ENCODE results near the gene ATG7. TPM values are rescaled to one million over a fixed set of nuclear protein-coding genes. Genes with fewer than 3 reads are reported as not detected.

The ATG7 gene
- polyA plus RNA-seq, 1 donor (not counting 4 experiments of a cell fraction or from before 2014, with no cell fraction given) = 27.9 TPM

GRCh38 chr3:11290743-11291680 is 18.8 kb downstream of the ATG7 start:
- DNase-seq (ENCODE audit: low read depth, low spot score) = no peak
- no peak overlapping the region for H3K9ac ChIP-seq (ENCODE audit: control insufficient read depth, extremely low read depth, insufficient read depth, low read length)
- FAIRE-seq = no peak

GRCh38 chr3:11291808-11292207 is 19.6 kb downstream of the ATG7 start:
- FAIRE-seq = no peak

More at GRCh38 chr3:11290743-11291680, 18.8 kb downstream of the ATG7 start:
- H3K27ac ChIP-seq (ENCODE audit: control insufficient read depth, insufficient read depth, low read length) = peak overlapping the region; percentile 10
- H4K20me1 ChIP-seq (ENCODE audit: control insufficient read depth, extremely low read depth, insufficient read depth, low read length) = no peaks in the 10 kb centered on the region
- H3K9me1 ChIP-seq (ENCODE audit: control insufficient read depth, extremely low read depth, insufficient read depth, low read length) = no peaks in the 10 kb centered on the region
- no peaks in the 10 kb centered on the region for H3K9me3 ChIP-seq (ENCODE audit: control insufficient read depth, low read depth, low read length)
- peaks cover 11% of the 10 kb centered on the region for H3K79me2 ChIP-seq (ENCODE audit: control insufficient read depth, insufficient read depth, low read length)
- dilution Hi-C loops (cut with MboI; ENCODE audit: extremely low pct_ligation_motif_present, low sequenced_read_pairs) = no loop called here
- no peaks in the 10 kb centered on the region for H3K27me3 ChIP-seq (ENCODE audit: control insufficient read depth, extremely low read depth, insufficient read depth, low read length)
- H3K4me1 ChIP-seq (ENCODE audit: control insufficient read depth, extremely low read depth, insufficient read depth, low read length) = peaks cover 47% of the 10 kb centered on the region
- H2AFZ ChIP-seq (ENCODE audit: control insufficient read depth, low read length) = no peak overlapping the region
- H3K4me2 ChIP-seq (ENCODE audit: control insufficient read depth, extremely low read depth, insufficient read depth, low read depth, low read length) = no peak overlapping the region
- no peak overlapping the region for H3K4me3 ChIP-seq (ENCODE audit: control insufficient read depth in 2 of 3, extremely low read depth in 1 of 3, insufficient read depth in 2 of 3, low read depth in 1 of 3, low read length in 3 of 3)
- TF ChIP-seq EZH2 (IDR thresholded peaks at IDR 0.05; ENCODE audit: low read length) = no peak
- no peak for TF ChIP-seq CTCF (optimal IDR thresholded peaks at IDR 0.05 in 1 of 3, IDR thresholded peaks at IDR 0.05 in 1 of 3, conservative IDR thresholded peaks at IDR 0.05 in 1 of 3; ENCODE audit: extremely low read depth in 1 of 3, insufficient read depth in 2 of 3, low read length in 3 of 3)
- H3K36me3 ChIP-seq (ENCODE audit: control insufficient read depth in 2 of 2, extremely low read depth in 1 of 2, insufficient read depth in 2 of 2, low read length in 2 of 2) = peaks cover 2 to 5% of the 10 kb centered on the region in 2 experiments

More at GRCh38 chr3:11291808-11292207, 19.6 kb downstream of the ATG7 start:
- dilution Hi-C loops (cut with MboI; ENCODE audit: extremely low pct_ligation_motif_present, low sequenced_read_pairs) = no loop called here
- H3K9me1 ChIP-seq (ENCODE audit: control insufficient read depth, extremely low read depth, insufficient read depth, low read length) = no peaks in the 10 kb centered on the region
- DNase-seq (ENCODE audit: low read depth, low spot score) = no peak
- no peaks in the 10 kb centered on the region for H4K20me1 ChIP-seq (ENCODE audit: control insufficient read depth, extremely low read depth, insufficient read depth, low read length)
- peaks cover 44% of the 10 kb centered on the region for H3K4me1 ChIP-seq (ENCODE audit: control insufficient read depth, extremely low read depth, insufficient read depth, low read length)
- H3K36me3 ChIP-seq (ENCODE audit: control insufficient read depth in 2 of 2, extremely low read depth in 1 of 2, insufficient read depth in 2 of 2, low read length in 2 of 2) = peaks cover 2 to 8% of the 10 kb centered on the region in 2 experiments
- H3K27me3 ChIP-seq (ENCODE audit: control insufficient read depth, extremely low read depth, insufficient read depth, low read length) = no peaks in the 10 kb centered on the region
- no peak overlapping the region for H3K4me3 ChIP-seq (ENCODE audit: control insufficient read depth in 2 of 3, extremely low read depth in 1 of 3, insufficient read depth in 2 of 3, low read depth in 1 of 3, low read length in 3 of 3)
- H3K9ac ChIP-seq (ENCODE audit: control insufficient read depth, extremely low read depth, insufficient read depth, low read length) = no peak overlapping the region
- H3K9me3 ChIP-seq (ENCODE audit: control insufficient read depth, low read depth, low read length) = no peaks in the 10 kb centered on the region
- TF ChIP-seq CTCF (optimal IDR thresholded peaks at IDR 0.05 in 1 of 3, IDR thresholded peaks at IDR 0.05 in 1 of 3, conservative IDR thresholded peaks at IDR 0.05 in 1 of 3; ENCODE audit: extremely low read depth in 1 of 3, insufficient read depth in 2 of 3, low read length in 3 of 3) (no peak), EZH2 (IDR thresholded peaks at IDR 0.05; ENCODE audit: low read length) (no peak)
- H3K27ac ChIP-seq (ENCODE audit: control insufficient read depth, insufficient read depth, low read length) = no peak overlapping the region
- H2AFZ ChIP-seq (ENCODE audit: control insufficient read depth, low read length) = no peak overlapping the region
- H3K4me2 ChIP-seq (ENCODE audit: control insufficient read depth, extremely low read depth, insufficient read depth, low read depth, low read length) = no peak overlapping the region
- H3K79me2 ChIP-seq (ENCODE audit: control insufficient read depth, insufficient read depth, low read length) = peaks cover 9% of the 10 kb centered on the region

Data from keratinocyte (primary cell).